Endothelial cell of umbilical vein (primary cell): Measurements from ENCODE around the gene AHCY.

Source experiments
- EZH2 ChIP-seq: IDR thresholded peaks from 2 replicates; pipeline ENCODE4 v1.6.1; 2012; ENCODE audit warnings: borderline replicate concordance, low read depth, mild to moderate bottlenecking, moderate library complexity, low read length, inconsistent platforms; ENCODE audit not compliant: severe bottlenecking
- GATA2 ChIP-seq: IDR thresholded peaks from 2 replicates; pipeline ENCODE4 v1.7.0; 2011; ENCODE audit warnings: low read depth, mild to moderate bottlenecking, moderate library complexity, mixed read lengths, low read length; ENCODE audit not compliant: insufficient read length, insufficient read depth
- JUN ChIP-seq: IDR thresholded peaks from 2 replicates; pipeline ENCODE4 v1.6.1; 2011; ENCODE audit warnings: borderline replicate concordance, low read depth; ENCODE audit not compliant: insufficient read length, insufficient read depth
- MYC ChIP-seq: IDR thresholded peaks from one replicate; pipeline ENCODE4 v1.6.1; 2011; ENCODE audit warnings: mild to moderate bottlenecking, low read depth, low read length
- POLR2A ChIP-seq: IDR thresholded peaks from 2 replicates; pipeline ENCODE4 v1.6.1; 2012; ENCODE audit warnings: low read depth, mild to moderate bottlenecking, control low read depth, low read length
- POLR2AphosphoS5 ChIP-seq: IDR thresholded peaks from 2 replicates; pipeline ENCODE4 v1.6.1; 2012; ENCODE audit warnings: low read depth, mild to moderate bottlenecking, control low read depth, low read length, moderate library complexity; ENCODE audit not compliant: insufficient read depth
- TF ChIP-seq, protein P1 (sequence below), 2 donors: IDR thresholded peaks; 1 replicate in 1 of 2; 2 replicates in 1 of 2; pipeline ENCODE4 v1.5.1; 2011; ENCODE audit warnings: low read length in 2 of 2, mild to moderate bottlenecking in 2 of 2, moderate library complexity in 2 of 2, control low read depth in 1 of 2, inconsistent platforms in 1 of 2, low read depth in 1 of 2; ENCODE audit not compliant: insufficient read depth in 1 of 2; ENCODE audit errors: extremely low read depth in 1 of 2
- TF ChIP-seq, protein P2 (sequence below): IDR thresholded peaks from 2 replicates; pipeline ENCODE4 v1.6.1; 2011; ENCODE audit not compliant: insufficient read depth, insufficient read length

- TF ChIP-seq, protein P1, sequence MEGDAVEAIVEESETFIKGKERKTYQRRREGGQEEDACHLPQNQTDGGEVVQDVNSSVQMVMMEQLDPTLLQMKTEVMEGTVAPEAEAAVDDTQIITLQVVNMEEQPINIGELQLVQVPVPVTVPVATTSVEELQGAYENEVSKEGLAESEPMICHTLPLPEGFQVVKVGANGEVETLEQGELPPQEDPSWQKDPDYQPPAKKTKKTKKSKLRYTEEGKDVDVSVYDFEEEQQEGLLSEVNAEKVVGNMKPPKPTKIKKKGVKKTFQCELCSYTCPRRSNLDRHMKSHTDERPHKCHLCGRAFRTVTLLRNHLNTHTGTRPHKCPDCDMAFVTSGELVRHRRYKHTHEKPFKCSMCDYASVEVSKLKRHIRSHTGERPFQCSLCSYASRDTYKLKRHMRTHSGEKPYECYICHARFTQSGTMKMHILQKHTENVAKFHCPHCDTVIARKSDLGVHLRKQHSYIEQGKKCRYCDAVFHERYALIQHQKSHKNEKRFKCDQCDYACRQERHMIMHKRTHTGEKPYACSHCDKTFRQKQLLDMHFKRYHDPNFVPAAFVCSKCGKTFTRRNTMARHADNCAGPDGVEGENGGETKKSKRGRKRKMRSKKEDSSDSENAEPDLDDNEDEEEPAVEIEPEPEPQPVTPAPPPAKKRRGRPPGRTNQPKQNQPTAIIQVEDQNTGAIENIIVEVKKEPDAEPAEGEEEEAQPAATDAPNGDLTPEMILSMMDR (IDR thresholded peaks at IDR 0.05; ENCODE audit: extremely low read depth in 1 of 2, insufficient read depth in 1 of 2, low read depth in 1 of 2, low read length in 2 of 2): no peak
- TF ChIP-seq MYC (no peak), JUN (no peak), POLR2A (no peak), EZH2 (no peak), POLR2AphosphoS5 (no peak), GATA2 (no peak)
- TF ChIP-seq, protein P2, sequence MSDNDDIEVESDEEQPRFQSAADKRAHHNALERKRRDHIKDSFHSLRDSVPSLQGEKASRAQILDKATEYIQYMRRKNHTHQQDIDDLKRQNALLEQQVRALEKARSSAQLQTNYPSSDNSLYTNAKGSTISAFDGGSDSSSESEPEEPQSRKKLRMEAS: no peak
Observed at GRCh38 chr20:34262488-34263288, 40.5 kb downstream of the AHCY start.
